NCI-H748 (cell line): Measurements from ENCODE around the gene TANGO6.
"Not testable (repeated sequence)": the region's sequence is repeated elsewhere in the genome, so short reads cannot be mapped to it uniquely, and the experiment has no call there.

Source experiments
- DNase-seq: peaks from one replicate; lab custom pipeline; 2025; ENCODE audit not compliant: unreplicated experiment; lab: John Stamatoyannopoulos, UW

The TANGO6 gene

GRCh38 chr16:68960910-68961309, 117.6 kb downstream of the TANGO6 start:
- no peak for DNase-seq

- DNase-seq: no peak
Observed at GRCh38 chr16:68961778-68962402, 118.6 kb downstream of the TANGO6 start.

GRCh38 chr16:68969338-68969737, 126.0 kb downstream of the TANGO6 start:
- no peak for DNase-seq

- DNase-seq: peak; percentile 79
Observed at GRCh38 chr16:68972013-68972412, 128.7 kb downstream of the TANGO6 start.

- DNase-seq: peak; percentile 51
Observed at GRCh38 chr16:68972720-68973119, 129.4 kb downstream of the TANGO6 start.

GRCh38 chr16:68973611-68974120, 130.3 kb downstream of the TANGO6 start:
- DNase-seq: peak; percentile 76

- no peak for DNase-seq
Observed at GRCh38 chr16:68978303-68978954, 135.1 kb downstream of the TANGO6 start.

DNA sequence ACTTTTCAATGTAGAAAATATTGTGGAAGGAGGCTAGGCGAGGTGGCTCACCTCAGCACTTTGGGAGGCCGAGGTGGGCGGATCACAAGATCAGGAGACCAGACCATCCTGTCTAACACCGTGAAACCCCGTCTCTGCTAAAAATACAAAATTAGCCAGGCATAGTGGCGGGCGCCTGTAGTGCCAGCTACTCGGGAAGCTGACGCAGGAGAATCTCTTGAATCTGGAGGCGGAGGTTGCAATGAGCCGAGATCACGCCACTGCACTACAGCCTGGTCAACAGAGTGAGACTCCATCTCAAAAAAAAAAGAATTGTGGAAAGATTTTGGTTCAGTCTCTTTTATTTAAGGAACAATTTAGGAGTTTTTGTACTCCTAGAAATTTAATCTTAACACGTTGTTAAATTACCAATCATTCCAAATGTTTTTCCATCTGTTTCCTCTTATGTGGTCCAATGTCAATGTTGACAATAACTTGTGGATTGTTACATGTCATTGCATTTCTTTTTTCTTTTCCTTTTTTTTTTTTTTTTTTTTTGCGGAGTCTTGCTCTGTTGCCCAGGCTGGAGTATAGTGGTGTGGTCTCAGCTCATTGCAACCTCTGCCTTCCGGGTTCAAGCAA, 137.5 kb downstream of the TANGO6 start:
- no peak for DNase-seq

DNA sequence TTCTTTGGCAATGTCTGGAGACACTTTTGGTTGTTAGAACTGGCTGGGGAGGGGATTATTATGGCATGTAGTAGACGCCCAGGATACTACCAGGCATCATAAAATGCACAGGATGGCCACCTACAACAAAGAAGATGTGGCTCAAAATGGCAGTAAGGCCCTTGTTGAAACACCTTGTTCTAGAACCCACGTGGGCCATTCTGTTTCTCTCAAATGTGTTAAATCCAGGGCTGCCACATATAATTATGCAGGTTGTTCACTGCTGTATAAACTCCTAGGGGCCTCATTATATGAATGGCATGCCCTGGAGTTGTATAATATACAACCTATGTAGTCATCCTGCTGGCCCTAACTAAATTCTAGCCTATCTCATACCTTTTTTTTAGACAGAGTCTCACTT, 138.6 kb downstream of the TANGO6 start:
- DNase-seq: no peak

DNA sequence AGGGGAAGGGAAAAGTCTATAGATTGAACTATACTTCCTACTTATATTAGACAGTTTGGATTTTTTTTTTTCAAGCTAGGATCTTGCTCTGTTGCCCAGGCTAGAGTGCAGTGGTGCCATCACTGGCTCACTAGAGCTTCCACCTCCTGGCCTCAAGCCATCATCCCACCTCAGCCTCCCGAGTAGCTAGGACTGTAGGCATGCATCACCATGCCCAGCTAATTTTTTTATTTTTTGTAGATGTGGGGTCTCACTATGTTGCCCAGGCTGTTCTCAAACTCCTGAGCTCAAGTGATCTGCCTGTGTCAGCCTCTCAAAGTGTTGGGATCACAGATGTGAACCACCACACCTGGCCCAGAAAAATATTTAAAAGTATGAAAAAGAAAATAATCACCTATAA, 141.1 kb downstream of the TANGO6 start:
- DNase-seq: no peak

DNA sequence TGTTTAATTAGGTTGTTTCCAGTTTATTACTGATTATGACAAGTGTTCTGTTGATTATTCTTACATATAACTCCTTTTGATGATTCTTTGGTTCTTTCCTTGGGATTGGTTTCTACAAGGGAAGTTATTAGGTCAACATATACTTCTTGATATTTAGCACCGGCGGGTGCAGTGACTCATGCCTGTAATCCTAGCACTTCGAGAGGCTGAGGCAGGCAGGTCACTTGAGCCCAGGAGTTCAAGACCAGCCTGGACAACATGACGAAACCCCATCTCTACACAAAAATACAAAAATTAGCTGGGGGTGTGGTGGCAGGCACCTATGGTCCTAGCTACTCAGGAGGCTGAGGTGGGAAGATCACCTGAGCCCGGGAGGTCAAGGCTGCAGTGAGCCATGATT, 141.9 kb downstream of the TANGO6 start:
- DNase-seq: no peak

DNA sequence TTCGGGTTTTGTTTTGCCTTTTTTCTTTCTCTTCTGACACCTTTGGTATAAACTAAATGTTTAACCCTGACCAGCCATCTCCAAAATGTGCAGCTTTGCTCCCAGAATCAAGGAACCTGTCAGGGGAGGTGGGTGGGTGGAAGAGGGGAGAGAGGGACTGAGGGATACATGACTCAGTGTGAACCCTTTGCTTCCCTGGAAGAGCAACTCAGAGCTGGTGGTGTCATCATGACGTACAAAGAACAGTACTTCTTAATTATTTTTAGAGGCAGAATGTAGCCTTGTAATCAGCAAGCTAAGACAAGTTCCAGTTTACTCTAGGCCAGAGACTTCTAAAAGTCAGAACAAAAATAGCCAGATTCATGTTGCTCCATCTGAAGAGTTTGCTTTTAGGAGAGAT, 142.5 kb downstream of the TANGO6 start:
- DNase-seq: no peak

- DNase-seq: no peak
Observed at GRCh38 chr16:68987734-68988457, 144.6 kb downstream of the TANGO6 start.

GRCh38 chr16:68990172-68990845, 147.0 kb downstream of the TANGO6 start:
- not testable (repeated sequence) for DNase-seq

- DNase-seq: no peak
Observed at GRCh38 chr16:68991075-68991474, 147.7 kb downstream of the TANGO6 start.

DNA sequence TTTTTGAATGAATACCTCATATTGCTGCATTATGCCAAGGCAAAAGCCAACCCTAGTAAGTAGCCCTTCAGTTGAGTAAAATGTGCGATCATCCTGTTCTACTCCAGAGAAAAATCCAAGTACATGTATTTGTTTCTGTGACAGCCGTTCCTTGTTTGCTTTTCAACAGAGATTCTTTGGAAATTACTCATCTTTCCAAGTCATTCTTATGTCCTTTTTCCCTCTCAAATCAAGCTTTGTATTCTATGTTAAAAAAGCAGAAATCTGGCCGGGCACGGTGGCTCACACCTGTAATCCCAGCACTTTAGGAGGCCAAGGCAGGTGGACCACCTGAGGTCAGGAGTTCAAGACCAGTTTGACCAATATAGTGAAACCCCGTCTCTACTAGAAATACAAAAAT, 149.2 kb downstream of the TANGO6 start:
- DNase-seq: no peak

DNA sequence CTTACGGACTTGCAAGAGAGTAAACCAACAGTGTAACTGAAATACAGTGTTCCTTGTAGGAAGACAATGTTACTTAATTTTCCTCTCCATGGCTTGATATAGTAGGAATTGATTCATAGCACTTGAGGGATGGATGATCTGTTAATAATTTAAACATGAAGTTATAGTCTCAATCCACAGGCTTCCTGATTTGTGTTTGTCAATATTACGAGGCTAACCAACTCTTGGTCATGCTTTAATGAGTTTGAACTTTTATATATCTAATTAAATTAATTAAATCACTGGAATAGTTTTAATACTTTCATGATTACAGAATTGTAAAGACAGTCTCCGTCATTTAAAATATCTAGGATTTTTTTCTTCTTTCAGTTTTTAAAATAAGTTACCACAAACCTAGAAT, 150.1 kb downstream of the TANGO6 start:
- no peak for DNase-seq

DNA sequence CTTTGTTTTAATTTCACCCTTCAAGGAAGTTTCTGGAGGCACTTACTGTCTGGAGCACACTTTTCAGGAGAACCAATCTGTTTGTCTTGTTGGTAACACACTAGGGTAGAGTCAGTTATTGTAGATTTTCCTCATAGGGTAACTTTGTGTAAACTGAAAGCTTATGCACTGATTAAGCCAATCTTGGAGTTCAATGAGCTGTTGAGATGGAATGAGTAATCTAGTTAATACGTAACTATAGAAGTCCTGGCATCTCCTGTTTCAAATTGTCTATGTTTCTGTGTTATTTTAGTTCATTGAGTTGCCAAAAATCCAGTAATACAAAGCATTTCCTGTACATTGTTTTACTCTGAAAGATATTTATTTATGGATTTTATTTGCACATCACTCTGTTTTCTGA, 150.6 kb downstream of the TANGO6 start:
- DNase-seq: no peak

DNA sequence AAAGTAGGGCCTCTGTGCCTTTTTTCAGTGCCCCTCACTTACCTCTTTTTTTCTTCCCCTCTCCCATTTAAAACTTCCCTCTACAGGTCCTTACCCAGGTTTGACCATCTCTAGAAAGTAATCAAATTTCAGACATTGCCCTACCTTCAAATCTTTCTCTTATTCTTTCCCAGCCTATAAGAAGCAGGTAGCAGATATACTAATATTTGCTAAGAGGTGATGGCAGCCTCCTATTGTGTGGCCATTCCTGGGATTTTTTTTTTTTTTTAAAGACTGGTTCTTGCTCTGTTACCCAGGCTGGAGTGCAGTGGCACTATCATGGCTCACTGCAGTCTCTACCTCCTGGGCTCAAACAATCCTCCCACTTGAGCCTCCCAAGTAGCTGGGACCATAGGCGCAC, 151.0 kb downstream of the TANGO6 start:
- no peak for DNase-seq

DNA sequence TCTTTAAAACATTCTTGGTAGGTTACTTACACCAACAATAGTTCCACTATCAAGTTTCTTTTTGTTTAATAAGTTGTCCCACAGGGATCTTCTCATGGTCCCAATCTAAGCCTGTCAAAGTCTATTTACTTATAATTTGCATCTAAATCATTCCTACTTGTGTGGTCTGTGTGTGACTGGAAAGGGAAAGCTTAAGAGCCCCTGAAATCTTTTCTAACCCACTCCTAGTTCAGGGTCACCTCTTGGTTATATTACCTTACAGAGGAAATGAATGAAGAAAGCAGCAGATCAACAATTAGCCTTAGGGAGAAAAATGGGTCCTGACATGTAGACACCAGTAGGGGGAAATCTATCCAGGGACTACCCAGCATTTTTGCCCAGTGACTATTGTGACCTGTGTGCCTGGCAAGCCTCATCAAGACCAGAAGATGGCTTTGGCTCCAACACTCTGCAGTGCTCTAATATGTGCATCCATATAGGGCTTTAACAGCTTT, 151.7 kb downstream of the TANGO6 start:
- peak; percentile 8 for DNase-seq

GRCh38 chr16:68997564-68997963, 154.2 kb downstream of the TANGO6 start:
- no peak for DNase-seq
